K562 (cell line): Measurements from ENCODE around the gene SETD1B. TPM values are rescaled to one million over a fixed set of nuclear protein-coding genes. Genes with fewer than 3 reads are reported as not detected.
A peak's percentile ranks its signal among the peaks of the same experiment; 100 is the strongest.

Experiments
- BHLHE40 ChIP-seq: IDR thresholded peaks from 2 replicates; pipeline ENCODE4 v1.6.1; 2011; ENCODE audit warnings: low read length, improper control_type of control experiment
- CEBPB ChIP-seq: fragments of 450-650 bp; IDR thresholded peaks from 2 replicates; pipeline ENCODE4 v1.6.1; 2016; ENCODE audit warnings: missing genetic modification characterization, missing compliant biosample characterization
- CREM ChIP-seq: IDR thresholded peaks from 2 replicates; pipeline ENCODE4 v1.6.1; 2014; ENCODE audit warnings: antibody characterized with exemption, low read depth
- ELF1 ChIP-seq: fragments of 200-800 bp; sonication (Bioruptor generic); IDR thresholded peaks from 2 replicates; pipeline ENCODE4 v1.6.1; 2016; ENCODE audit warnings: missing genetic modification characterization, missing compliant biosample characterization
- FOXA3 ChIP-seq, 2 experiments: fragments of 450-650 bp in 1 of 2; sonication (generic) in 1 of 2; formaldehyde crosslinking; IDR thresholded peaks in 1 of 2; conservative IDR thresholded peaks in 1 of 2; 2 replicates each; pipeline versions ENCODE4 v1.4.0 to v1.8.0; 2020 to 2022; ENCODE audit warnings: mild to moderate bottlenecking in 2 of 2, missing genetic modification reagents in 1 of 2
- JUND ChIP-seq, 2 experiments: IDR thresholded peaks; 2 replicates in 1 of 2; 3 replicates in 1 of 2; pipeline ENCODE4 v1.6.1; 2011; ENCODE audit warnings: borderline replicate concordance in 2 of 2, low read depth in 2 of 2, low read length in 2 of 2, improper control_type of control experiment in 1 of 2, missing biosample characterization in 1 of 2, missing genetic modification characterization in 1 of 2, missing genetic modification reagents in 1 of 2
- MEIS2 ChIP-seq: fragments of 450-650 bp; IDR thresholded peaks from 2 replicates; pipeline ENCODE4 v1.6.1; 2014; ENCODE audit warnings: mild to moderate bottlenecking; ENCODE audit not compliant: partially characterized antibody
- NR4A1 ChIP-seq, 2 experiments: fragments of 250-450 bp in 1 of 2; fragments of 450-650 bp in 1 of 2; sonication (Bioruptor Pico) in 1 of 2; IDR thresholded peaks; 2 replicates each; pipeline versions ENCODE4 v1.4.0 to v1.6.1; 2016 to 2020; ENCODE audit warnings: mild to moderate bottlenecking in 2 of 2, missing compliant biosample characterization in 1 of 2, missing genetic modification characterization in 1 of 2, moderate library complexity in 1 of 2
- SRF ChIP-seq, 2 experiments: fragments of 250-450, 450-650 bp in 1 of 2; sonication (Bioruptor Pico) in 1 of 2; sonication (generic) in 1 of 2; formaldehyde crosslinking; IDR thresholded peaks; 2 replicates each; pipeline versions ENCODE4 v1.5.0 to v1.5.1; 2020 to 2022; ENCODE audit warnings: mild to moderate bottlenecking in 1 of 2, missing genetic modification reagents in 1 of 2
- TAF9B ChIP-seq: fragments of 450-650 bp; IDR thresholded peaks from 2 replicates; pipeline ENCODE4 v1.6.1; 2018; ENCODE audit warnings: mild to moderate bottlenecking; ENCODE audit not compliant: partially characterized antibody
- TBL1XR1 ChIP-seq, 2 experiments: IDR thresholded peaks; 2 replicates each; pipeline ENCODE4 v1.6.1; 2012; ENCODE audit warnings: improper control_type of control experiment in 2 of 2, low read length in 2 of 2, mild to moderate bottlenecking in 1 of 2
- ZNF561 ChIP-seq: fragments of 450-650 bp; formaldehyde crosslinking; conservative IDR thresholded peaks from 2 replicates; pipeline ENCODE4 v1.4.0; 2020; ENCODE audit warnings: mild to moderate bottlenecking, moderate library complexity
- ZNF766 ChIP-seq: fragments of 200-800 bp; sonication (Bioruptor generic); conservative IDR thresholded peaks from 2 replicates; pipeline ENCODE4 v1.6.1; 2016; ENCODE audit warnings: missing genetic modification characterization, missing compliant biosample characterization
- polyA plus RNA-seq, 8 experiments: library from polyadenylated mRNA; depleted of rRNA in 4 of 8; stranded (reverse) in 5 of 8; unstranded in 3 of 8; fragments of >200 nt; fragmentation: Nextera tagmentation in 2 of 8; fragmentation: Illumina TruSeq in 1 of 8; extraction: Ambion mirVana in 2 of 8; extraction: Trizol in 1 of 8; gene quantifications; 2 replicates each; pipeline versions ENCODE4 v1.2.1 to v1.2.3, GENCODE V29; 2011 to 2014; ENCODE audit warnings: inconsistent platforms in 1 of 8, missing spikeins in 1 of 8
- total RNA-seq, 7 experiments: library from RNA; depleted of rRNA in 6 of 7; stranded (reverse); fragments of >200 nt in 6 of 7; fragmentation: Illumina TruSeq in 2 of 7; extraction: Trizol in 2 of 7; gene quantifications; 2 replicates each; pipeline versions ENCODE4 v1.2.1 to v1.2.3, GENCODE V29; 2011 to 2021; ENCODE audit warnings: low replicate concordance in 1 of 7
- TF ChIP-seq, protein P1 (sequence below): fragments of 450-650 bp; IDR thresholded peaks from 2 replicates; pipeline ENCODE4 v1.6.1; 2016
- TF ChIP-seq, protein P2 (sequence below): sonication (generic); formaldehyde crosslinking; IDR thresholded peaks from 2 replicates; pipeline ENCODE4 v1.8.0; 2023; ENCODE audit warnings: mild to moderate bottlenecking, missing genetic modification reagents
- TF ChIP-seq, protein P3 (sequence below): IDR thresholded peaks from 3 replicates; pipeline ENCODE4 v1.6.1; 2011; ENCODE audit warnings: borderline replicate concordance, mild to moderate bottlenecking, moderate library complexity; ENCODE audit not compliant: insufficient read length; ENCODE audit errors: extremely low read depth
- TF ChIP-seq, protein P4 (sequence below), 2 experiments: IDR thresholded peaks in 1 of 2; conservative IDR thresholded peaks in 1 of 2; 2 replicates each; pipeline ENCODE4 v1.6.1; 2016; ENCODE audit warnings: low read depth in 2 of 2, mild to moderate bottlenecking in 1 of 2, missing compliant biosample characterization in 1 of 2, missing genetic modification characterization in 1 of 2, moderate library complexity in 1 of 2

SETD1B gene
- total and polyA plus RNA-seq, 9 of the 15 experiments (the other 6 are each of a cell fraction or from before 2014, with no cell fraction given), result 0.48 to 26.6 (median 2.3) TPM

- TF ChIP-seq JUND (IDR thresholded peaks at IDR 0.05; ENCODE audit: borderline replicate concordance, low read depth, low read length), result peak; percentile 33; the same call in 1 of the 2 replicates
- TF ChIP-seq JUND (tag; IDR thresholded peaks at IDR 0.05; ENCODE audit: borderline replicate concordance, low read depth, low read length), result no peak; the same call in 2 of the 3 replicates
- TF ChIP-seq, protein P1, sequence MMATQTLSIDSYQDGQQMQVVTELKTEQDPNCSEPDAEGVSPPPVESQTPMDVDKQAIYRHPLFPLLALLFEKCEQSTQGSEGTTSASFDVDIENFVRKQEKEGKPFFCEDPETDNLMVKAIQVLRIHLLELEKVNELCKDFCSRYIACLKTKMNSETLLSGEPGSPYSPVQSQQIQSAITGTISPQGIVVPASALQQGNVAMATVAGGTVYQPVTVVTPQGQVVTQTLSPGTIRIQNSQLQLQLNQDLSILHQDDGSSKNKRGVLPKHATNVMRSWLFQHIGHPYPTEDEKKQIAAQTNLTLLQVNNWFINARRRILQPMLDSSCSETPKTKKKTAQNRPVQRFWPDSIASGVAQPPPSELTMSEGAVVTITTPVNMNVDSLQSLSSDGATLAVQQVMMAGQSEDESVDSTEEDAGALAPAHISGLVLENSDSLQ, result peak; percentile 95
- TF ChIP-seq, protein P2, sequence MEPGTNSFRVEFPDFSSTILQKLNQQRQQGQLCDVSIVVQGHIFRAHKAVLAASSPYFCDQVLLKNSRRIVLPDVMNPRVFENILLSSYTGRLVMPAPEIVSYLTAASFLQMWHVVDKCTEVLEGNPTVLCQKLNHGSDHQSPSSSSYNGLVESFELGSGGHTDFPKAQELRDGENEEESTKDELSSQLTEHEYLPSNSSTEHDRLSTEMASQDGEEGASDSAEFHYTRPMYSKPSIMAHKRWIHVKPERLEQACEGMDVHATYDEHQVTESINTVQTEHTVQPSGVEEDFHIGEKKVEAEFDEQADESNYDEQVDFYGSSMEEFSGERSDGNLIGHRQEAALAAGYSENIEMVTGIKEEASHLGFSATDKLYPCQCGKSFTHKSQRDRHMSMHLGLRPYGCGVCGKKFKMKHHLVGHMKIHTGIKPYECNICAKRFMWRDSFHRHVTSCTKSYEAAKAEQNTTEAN, result no peak
- no peak for TF ChIP-seq ZNF561 (CRISPR knock-in tag)
- TF ChIP-seq ELF1 (tag), result no peak
- peak; percentile 86 for TF ChIP-seq CEBPB
- TF ChIP-seq CREM, result peak; percentile 58
- TF ChIP-seq SRF (CRISPR knock-in tag; IDR thresholded peaks at IDR 0.05), result 0 out of 4 replicates have a peak, but pooled peaks of 1 of the 2 experiments have one; percentile 68
- TF ChIP-seq, protein P3, sequence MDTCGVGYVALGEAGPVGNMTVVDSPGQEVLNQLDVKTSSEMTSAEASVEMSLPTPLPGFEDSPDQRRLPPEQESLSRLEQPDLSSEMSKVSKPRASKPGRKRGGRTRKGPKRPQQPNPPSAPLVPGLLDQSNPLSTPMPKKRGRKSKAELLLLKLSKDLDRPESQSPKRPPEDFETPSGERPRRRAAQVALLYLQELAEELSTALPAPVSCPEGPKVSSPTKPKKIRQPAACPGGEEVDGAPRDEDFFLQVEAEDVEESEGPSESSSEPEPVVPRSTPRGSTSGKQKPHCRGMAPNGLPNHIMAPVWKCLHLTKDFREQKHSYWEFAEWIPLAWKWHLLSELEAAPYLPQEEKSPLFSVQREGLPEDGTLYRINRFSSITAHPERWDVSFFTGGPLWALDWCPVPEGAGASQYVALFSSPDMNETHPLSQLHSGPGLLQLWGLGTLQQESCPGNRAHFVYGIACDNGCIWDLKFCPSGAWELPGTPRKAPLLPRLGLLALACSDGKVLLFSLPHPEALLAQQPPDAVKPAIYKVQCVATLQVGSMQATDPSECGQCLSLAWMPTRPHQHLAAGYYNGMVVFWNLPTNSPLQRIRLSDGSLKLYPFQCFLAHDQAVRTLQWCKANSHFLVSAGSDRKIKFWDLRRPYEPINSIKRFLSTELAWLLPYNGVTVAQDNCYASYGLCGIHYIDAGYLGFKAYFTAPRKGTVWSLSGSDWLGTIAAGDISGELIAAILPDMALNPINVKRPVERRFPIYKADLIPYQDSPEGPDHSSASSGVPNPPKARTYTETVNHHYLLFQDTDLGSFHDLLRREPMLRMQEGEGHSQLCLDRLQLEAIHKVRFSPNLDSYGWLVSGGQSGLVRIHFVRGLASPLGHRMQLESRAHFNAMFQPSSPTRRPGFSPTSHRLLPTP, result no peak
- TF ChIP-seq NR4A1 (CRISPR knock-in tag; IDR thresholded peaks at IDR 0.05), result no peak
- peak; percentile 20; the same call in 1 of the 2 replicates for TF ChIP-seq NR4A1 (tag; IDR thresholded peaks at IDR 0.05)
- TF ChIP-seq MEIS2, result peak; percentile 97
- no peak; the same call in 1 of the 2 replicates for TF ChIP-seq ZNF766
- peak; percentile 31 for TF ChIP-seq TAF9B
- TF ChIP-seq, protein P4, sequence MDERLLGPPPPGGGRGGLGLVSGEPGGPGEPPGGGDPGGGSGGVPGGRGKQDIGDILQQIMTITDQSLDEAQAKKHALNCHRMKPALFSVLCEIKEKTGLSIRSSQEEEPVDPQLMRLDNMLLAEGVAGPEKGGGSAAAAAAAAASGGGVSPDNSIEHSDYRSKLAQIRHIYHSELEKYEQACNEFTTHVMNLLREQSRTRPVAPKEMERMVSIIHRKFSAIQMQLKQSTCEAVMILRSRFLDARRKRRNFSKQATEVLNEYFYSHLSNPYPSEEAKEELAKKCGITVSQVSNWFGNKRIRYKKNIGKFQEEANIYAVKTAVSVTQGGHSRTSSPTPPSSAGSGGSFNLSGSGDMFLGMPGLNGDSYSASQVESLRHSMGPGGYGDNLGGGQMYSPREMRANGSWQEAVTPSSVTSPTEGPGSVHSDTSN (CRISPR knock-in tag; IDR thresholded peaks at IDR 0.05; ENCODE audit: low read depth), result peak; percentile 80
- TF ChIP-seq, protein P4 (tag; conservative IDR thresholded peaks at IDR 0.05; ENCODE audit: low read depth), result peak; percentile 90
- TF ChIP-seq FOXA3 (CRISPR knock-in tag; conservative IDR thresholded peaks at IDR 0.05 in 1 of 2, IDR thresholded peaks at IDR 0.05 in 1 of 2), result no peak
- TF ChIP-seq TBL1XR1 (IDR thresholded peaks at IDR 0.05; ENCODE audit: low read length in 2 of 2), result peak in 1 of 2 experiments; percentile 54; a peak in 1 of 4 replicates
- TF ChIP-seq BHLHE40, result peak; percentile 9; the same call in 1 of the 2 replicates
Measured at GRCh38 chr12:121799156-121799841, 4.5 kb upstream of the SETD1B start (continued).
